T-helper 17 cell (primary cell): ENCODE measurements around the gene NAALADL2. TPM values are rescaled to one million over a fixed set of nuclear protein-coding genes. Genes with fewer than 3 reads are reported as not detected.

Experiments
- ATAC-seq: fragments of 150-1000 bp; cut with Tn5 transposase; 2 replicates; pipeline ENCODE4 v1.10.0; 2021; ENCODE audit warnings: mild to moderate bottlenecking, moderate library complexity
- DNase-seq, 3 donors: peaks; one replicate each; pipeline versions ENCODE4 v3.0.0 to v3.0.0-alpha.2; 2020 to 2021
- H3K9me3 ChIP-seq: one replicate; pipeline ENCODE4 v1.7.0; 2013; ENCODE audit warnings: low read length, mild to moderate bottlenecking; ENCODE audit not compliant: control insufficient read depth, poor library complexity, severe bottlenecking
- H3K27ac Mint-ChIP-seq: one replicate; pipeline ENCODE4 v1.8.0; 2022; ENCODE audit warnings: mild to moderate bottlenecking, moderate library complexity, mixed read lengths
- H3K27me3 Mint-ChIP-seq: one replicate; pipeline ENCODE4 v1.8.0; 2022; ENCODE audit warnings: mixed read lengths
- H3K36me3 Mint-ChIP-seq: one replicate; pipeline ENCODE4 v1.8.0; 2022; ENCODE audit warnings: low read depth, mixed read lengths
- H3K4me1 Mint-ChIP-seq: one replicate; pipeline ENCODE4 v1.8.0; 2022; ENCODE audit warnings: mild to moderate bottlenecking, mixed read lengths
- H3K4me3 Mint-ChIP-seq: one replicate; pipeline ENCODE4 v1.8.0; 2022; ENCODE audit warnings: mild to moderate bottlenecking, moderate library complexity, mixed read lengths
- total RNA-seq, 4 donors: library from RNA in 2 of 4; stranded (reverse) in 2 of 4; gene quantifications; one replicate each; pipeline ENCODE4 v1.2.3 and lab custom pipeline; 2022 to 2026

Gene NAALADL2
- total RNA-seq, 2 donors from 2014 or later, result not detected

DNA sequence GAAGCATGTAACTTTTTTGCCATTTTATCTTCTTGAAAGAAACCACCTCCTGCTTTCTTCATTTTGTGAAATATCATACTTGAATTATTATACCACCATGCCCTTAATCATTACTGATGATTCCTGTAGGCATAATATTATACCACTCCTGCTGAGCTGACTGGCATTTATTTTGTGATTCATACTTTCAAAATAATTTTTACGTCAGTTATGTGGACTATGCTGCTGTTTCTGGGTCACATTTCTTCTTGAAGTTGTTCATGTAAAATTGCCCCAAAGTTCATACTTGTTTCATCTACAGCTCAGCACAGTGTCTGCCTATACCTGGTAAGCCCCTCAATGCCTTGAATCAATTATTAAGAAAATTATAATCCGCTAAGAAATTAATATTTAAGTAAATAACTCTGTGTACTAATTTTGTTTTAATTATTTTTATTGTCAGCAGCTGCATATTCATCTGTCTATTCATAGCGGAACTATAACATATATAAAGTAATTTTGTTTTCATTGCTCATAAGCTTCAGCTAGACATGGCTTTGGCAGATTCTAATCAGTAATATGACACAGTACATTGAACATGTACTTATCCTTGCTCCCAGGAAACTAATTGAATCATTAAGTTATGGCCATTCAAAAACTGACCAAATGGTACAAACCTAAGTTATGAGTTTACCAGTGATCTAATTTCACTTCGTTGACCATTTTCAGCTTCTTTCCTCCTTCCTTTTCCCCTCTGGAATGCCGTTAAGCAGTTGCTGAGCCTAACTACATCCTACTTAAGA, 160.0 kb downstream of the NAALADL2 start:
- H3K36me3 Mint-ChIP-seq, result no peaks in the 10 kb centered on the region
- H3K9me3 ChIP-seq, result no peaks in the 10 kb centered on the region
- DNase-seq (no peak), ATAC-seq (no peak)
- H3K4me3 Mint-ChIP-seq, result no peak overlapping the region
- H3K27me3 Mint-ChIP-seq, result no peaks in the 10 kb centered on the region
- no peaks in the 10 kb centered on the region for H3K4me1 Mint-ChIP-seq
- H3K27ac Mint-ChIP-seq, result no peak overlapping the region

DNA sequence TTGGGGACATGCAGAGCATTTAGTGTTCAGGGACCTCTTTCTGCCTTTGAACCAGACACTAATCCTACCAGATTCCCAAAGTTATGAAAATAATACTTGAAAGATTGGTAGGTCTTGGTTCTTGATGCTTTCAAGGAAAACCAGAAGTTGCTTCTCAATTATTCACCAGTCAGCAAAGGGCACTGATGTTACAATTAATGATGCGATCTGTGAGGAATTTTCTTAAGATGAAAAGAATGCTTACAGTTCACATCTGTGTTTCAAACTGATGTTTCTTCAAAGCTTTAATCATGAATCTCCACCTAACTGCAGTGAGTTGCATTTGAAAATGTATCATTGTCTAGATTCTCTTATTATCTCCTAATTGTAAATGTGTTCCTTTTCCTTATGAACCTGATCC, 161.0 kb downstream of the NAALADL2 start:
- Mint-ChIP-seq H3K4me1 (no peaks in the 10 kb centered on the region), H3K36me3 (no peaks in the 10 kb centered on the region), H3K27ac (no peak overlapping the region), H3K4me3 (no peak overlapping the region), H3K27me3 (no peaks in the 10 kb centered on the region)
- no peaks in the 10 kb centered on the region for H3K9me3 ChIP-seq
- no peak for DNase-seq
- ATAC-seq, result no peak

DNA sequence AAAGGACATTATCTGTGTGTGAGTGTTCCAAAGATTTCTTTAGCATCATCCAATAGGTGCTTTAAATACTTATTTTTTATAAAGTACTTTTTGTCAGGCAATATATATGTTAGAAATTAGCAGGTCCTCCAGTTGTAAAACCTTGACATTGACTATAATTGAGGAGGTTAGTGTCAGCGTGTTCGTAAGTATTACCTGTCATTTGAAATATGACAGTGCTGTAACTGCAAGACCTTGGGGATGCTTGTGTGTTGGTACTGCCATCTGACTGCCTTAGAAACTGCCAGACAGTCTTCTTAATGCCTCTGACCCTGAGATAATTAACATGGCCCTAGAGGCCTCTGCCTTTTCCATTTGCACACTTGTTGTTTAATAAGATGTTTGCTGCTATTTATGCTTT, 170.7 kb downstream of the NAALADL2 start:
- Mint-ChIP-seq H3K36me3 (no peaks in the 10 kb centered on the region), H3K4me3 (no peak overlapping the region), H3K4me1 (no peaks in the 10 kb centered on the region), H3K27ac (no peak overlapping the region), H3K27me3 (no peaks in the 10 kb centered on the region)
- H3K9me3 ChIP-seq, result no peaks in the 10 kb centered on the region
- no peak for ATAC-seq
- DNase-seq, result no peak

DNA sequence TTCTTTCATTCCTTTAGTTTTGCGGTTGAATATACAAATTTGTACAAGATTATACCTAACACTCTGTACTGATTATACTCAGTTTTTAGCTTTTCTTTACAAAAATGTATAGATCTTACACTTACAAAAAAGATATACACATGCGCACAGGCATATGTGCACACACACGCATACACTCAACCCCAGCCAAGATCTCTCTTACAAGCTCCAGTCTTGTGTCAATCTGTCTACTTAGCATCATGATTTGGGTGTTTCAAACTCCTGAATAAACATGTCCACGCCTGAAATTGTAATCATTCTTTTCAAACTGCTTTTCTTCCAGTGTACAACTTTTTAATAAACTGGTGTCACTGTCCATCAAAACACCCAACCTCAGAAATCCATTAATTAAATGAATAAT, 180.7 kb downstream of the NAALADL2 start:
- H3K27ac Mint-ChIP-seq, result no peak overlapping the region
- ATAC-seq (no peak), DNase-seq (no peak)
- peaks cover 4% of the 10 kb centered on the region for H3K9me3 ChIP-seq
- no peaks in the 10 kb centered on the region for H3K4me1 Mint-ChIP-seq
- no peak overlapping the region for H3K4me3 Mint-ChIP-seq
- H3K36me3 Mint-ChIP-seq, result no peaks in the 10 kb centered on the region
- H3K27me3 Mint-ChIP-seq, result no peaks in the 10 kb centered on the region

DNA sequence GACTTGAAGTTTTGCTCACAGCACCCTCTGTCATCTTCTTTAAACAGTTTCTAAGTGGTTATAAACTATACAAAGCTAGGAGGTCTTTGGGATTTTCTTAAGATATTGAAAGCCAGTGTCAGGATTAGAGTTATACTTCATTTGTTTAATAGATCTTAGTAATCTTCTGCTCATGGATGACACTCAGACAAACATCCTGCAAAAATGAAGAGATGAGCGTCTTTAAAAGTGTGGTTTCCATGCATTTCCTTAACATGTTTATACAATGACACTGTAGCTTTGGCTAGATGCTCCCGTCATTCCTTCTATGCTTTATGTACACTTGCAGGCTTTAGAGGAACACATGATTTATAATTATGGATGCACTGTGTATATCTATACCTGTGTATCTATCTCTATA, 182.2 kb downstream of the NAALADL2 start:
- no peaks in the 10 kb centered on the region for H3K27me3 Mint-ChIP-seq
- peaks cover 4% of the 10 kb centered on the region for H3K9me3 ChIP-seq
- H3K36me3 Mint-ChIP-seq, result no peaks in the 10 kb centered on the region
- ATAC-seq (no peak), DNase-seq (no peak)
- H3K4me3 Mint-ChIP-seq, result no peak overlapping the region
- no peak overlapping the region for H3K27ac Mint-ChIP-seq
- H3K4me1 Mint-ChIP-seq, result no peaks in the 10 kb centered on the region

DNA sequence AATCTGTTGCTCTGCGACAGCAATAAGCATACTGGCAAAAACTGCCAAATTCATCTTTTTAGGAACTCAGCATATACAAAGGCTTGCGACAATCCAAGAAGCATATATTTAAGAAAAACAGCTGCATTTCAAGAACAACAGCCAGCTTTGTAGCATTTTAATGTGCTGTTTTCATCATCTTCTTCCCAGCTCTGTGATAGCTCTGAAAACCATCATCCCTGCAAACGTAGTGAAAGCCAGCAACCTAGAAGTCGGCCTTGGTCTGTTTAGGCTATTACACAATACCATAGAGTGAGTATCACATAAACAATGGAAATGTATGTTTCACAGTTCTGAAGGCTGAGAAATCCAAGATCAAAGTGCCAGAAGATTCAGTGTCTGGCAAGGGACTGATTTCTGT, 187.5 kb downstream of the NAALADL2 start:
- ATAC-seq (no peak), DNase-seq (no peak)
- Mint-ChIP-seq H3K27me3 (no peaks in the 10 kb centered on the region), H3K4me1 (no peaks in the 10 kb centered on the region), H3K27ac (no peak overlapping the region), H3K36me3 (no peaks in the 10 kb centered on the region), H3K4me3 (no peak overlapping the region)
- H3K9me3 ChIP-seq, result peaks cover 4% of the 10 kb centered on the region

DNA sequence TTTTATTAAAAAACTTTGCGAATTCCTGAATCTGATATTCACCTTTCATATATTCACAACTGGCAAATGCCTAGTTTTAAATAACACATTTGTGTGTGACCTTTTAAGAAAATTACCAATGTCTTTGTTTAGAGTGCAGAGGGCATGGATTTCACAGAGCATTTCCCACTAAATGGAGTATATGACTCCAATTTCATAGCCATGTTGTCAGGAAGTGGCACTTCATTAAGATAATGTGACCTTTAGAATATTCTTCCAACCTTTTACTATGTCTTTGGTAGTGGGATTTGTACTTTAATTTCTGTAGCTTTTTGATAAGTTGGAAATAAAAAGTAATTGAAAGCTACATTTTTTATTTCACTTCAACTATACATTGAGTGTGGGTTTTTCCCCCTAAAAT, 188.7 kb downstream of the NAALADL2 start:
- Mint-ChIP-seq H3K27ac (no peak overlapping the region), H3K36me3 (no peaks in the 10 kb centered on the region), H3K4me1 (no peaks in the 10 kb centered on the region), H3K4me3 (no peak overlapping the region), H3K27me3 (no peaks in the 10 kb centered on the region)
- ATAC-seq (no peak), DNase-seq (no peak)
- peaks cover 4% of the 10 kb centered on the region for H3K9me3 ChIP-seq

DNA sequence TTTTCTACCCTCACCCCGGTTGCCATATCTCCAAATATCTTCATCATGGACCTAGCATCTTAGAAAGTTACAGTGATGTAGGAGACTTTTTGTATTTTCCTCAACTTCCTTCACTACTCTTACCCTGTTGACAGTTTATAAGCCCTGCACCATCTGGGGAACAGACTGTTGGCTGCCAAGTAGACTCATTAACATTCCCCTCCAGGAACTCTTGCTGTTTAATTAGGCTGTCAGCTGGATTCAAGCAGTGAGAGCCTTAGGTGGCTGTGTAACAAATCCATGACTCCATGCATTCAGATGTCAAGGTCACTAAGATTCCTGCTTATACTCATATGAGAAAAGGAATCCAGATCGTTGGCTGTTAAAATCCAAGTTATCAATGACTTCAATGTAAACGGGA, 198.3 kb downstream of the NAALADL2 start:
- no peaks in the 10 kb centered on the region for H3K9me3 ChIP-seq
- Mint-ChIP-seq H3K4me3 (no peak overlapping the region), H3K27me3 (no peaks in the 10 kb centered on the region), H3K27ac (no peak overlapping the region), H3K36me3 (no peaks in the 10 kb centered on the region), H3K4me1 (no peaks in the 10 kb centered on the region)
- DNase-seq (no peak), ATAC-seq (no peak)

DNA sequence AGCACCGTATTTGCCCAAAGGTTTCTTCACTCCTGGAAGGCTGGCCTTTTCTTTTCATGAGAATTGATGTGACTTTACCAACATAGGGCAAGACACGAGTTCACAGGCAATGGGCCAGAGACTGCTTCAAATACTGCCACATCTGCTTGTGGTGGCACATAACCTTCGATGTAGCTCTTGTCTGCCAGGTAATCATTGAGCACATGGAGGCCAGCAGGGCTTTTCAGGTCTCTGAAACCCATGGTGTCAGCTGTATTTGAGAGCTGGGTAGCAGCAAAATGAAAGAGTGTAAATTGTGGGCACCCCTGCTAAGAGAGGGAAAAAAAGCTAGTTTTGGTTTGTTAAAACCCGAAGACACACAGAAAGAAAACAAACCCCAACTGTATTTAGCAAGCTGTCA, 200.7 kb downstream of the NAALADL2 start:
- no peak overlapping the region for H3K4me3 Mint-ChIP-seq
- H3K27me3 Mint-ChIP-seq, result no peaks in the 10 kb centered on the region

DNA sequence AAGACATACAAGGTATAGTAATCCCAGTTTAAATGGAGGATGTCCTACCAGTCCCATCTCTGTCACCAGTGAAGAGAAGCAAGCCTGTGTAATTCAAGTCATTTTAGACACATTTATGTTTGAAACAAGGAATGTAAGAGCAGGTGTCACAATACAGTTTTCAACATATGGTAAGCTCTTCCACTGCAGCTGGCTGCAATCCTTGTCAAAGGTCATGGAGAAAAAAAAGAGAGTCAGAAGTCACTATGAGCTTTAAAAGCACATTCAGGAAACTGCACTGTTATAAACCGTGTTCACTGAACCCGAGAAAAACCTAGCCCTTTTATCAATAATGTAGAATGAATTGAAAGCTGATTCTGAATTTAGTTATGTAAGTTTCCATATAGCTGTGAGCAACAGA, 206.4 kb downstream of the NAALADL2 start:
- H3K27me3 Mint-ChIP-seq, result no peaks in the 10 kb centered on the region
- H3K27ac Mint-ChIP-seq, result no peak overlapping the region
- H3K36me3 Mint-ChIP-seq, result no peaks in the 10 kb centered on the region
- no peaks in the 10 kb centered on the region for H3K9me3 ChIP-seq
- ATAC-seq, result no peak
- no peak for DNase-seq
- H3K4me3 Mint-ChIP-seq, result no peak overlapping the region
- no peaks in the 10 kb centered on the region for H3K4me1 Mint-ChIP-seq

More for the DNA sequence above, 200.7 kb downstream of the NAALADL2 start:
- DNase-seq (no peak), ATAC-seq (no peak)
- Mint-ChIP-seq H3K27ac (no peak overlapping the region), H3K4me1 (no peaks in the 10 kb centered on the region), H3K36me3 (no peaks in the 10 kb centered on the region)
- H3K9me3 ChIP-seq, result no peaks in the 10 kb centered on the region

DNA sequence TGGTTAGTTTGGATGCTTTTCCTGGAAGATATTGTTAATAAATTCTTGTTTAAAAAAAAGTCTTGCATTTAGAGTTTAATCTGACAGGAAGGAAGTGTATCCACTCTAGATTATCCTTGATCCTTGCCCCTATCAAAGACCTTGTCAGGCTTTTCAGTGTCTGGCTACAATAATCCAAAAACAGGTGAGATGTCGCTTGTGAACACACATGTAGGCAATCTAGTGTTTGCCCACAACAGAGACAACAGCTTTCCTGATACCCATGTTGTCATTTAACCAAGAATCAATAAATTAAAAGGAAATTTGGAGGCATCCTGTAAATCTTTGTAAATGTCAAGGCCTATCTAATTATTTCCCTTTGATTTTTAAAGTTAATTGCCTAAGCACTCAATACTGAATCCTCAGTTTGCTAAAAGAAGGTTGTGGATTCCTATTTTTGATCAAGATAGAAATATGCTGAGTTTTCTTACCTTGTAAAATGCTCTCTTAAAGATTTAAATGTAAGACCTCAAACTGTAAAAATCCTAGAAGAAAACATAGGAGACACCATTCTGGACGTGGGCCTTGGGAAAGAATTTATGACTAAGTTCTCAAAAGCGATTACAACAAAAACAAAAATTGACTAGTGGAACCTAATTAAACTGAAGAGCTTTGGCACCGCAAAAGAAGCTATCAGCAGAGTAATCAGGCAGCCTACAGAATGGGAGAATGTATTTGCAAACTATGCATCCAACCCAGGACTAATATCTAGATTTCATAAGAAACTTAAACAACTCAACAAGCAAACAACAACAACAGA, 207.7 kb downstream of the NAALADL2 start:
- no peaks in the 10 kb centered on the region for H3K4me1 Mint-ChIP-seq
- no peak overlapping the region for H3K4me3 Mint-ChIP-seq
- ATAC-seq (no peak), DNase-seq (no peak)
- H3K9me3 ChIP-seq, result no peaks in the 10 kb centered on the region
- no peak overlapping the region for H3K27ac Mint-ChIP-seq
- H3K36me3 Mint-ChIP-seq, result no peaks in the 10 kb centered on the region
- H3K27me3 Mint-ChIP-seq, result no peaks in the 10 kb centered on the region

DNA sequence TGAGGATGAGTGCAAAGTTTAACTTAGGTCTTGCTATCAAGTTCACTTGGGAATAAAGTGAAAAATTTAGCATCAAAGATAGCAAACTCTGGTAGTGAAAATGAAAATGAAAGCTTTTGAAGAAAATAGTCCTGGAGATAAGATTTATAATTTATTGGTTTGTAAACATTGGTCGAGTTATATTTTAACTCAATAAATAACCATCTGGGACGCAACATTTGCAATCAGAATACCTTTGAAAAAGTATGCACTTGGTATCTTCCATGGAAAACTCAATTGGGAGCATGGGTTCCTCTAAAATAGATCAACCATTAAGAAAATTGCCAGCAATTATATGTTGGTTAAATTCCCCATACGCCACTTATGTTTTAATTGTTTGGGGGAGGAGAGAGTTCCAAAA, 209.5 kb downstream of the NAALADL2 start:
- DNase-seq (no peak), ATAC-seq (no peak)
- H3K4me3 Mint-ChIP-seq, result no peak overlapping the region
- no peak overlapping the region for H3K27ac Mint-ChIP-seq
- no peaks in the 10 kb centered on the region for H3K27me3 Mint-ChIP-seq
- no peaks in the 10 kb centered on the region for H3K4me1 Mint-ChIP-seq
- no peaks in the 10 kb centered on the region for H3K9me3 ChIP-seq
- no peaks in the 10 kb centered on the region for H3K36me3 Mint-ChIP-seq

DNA sequence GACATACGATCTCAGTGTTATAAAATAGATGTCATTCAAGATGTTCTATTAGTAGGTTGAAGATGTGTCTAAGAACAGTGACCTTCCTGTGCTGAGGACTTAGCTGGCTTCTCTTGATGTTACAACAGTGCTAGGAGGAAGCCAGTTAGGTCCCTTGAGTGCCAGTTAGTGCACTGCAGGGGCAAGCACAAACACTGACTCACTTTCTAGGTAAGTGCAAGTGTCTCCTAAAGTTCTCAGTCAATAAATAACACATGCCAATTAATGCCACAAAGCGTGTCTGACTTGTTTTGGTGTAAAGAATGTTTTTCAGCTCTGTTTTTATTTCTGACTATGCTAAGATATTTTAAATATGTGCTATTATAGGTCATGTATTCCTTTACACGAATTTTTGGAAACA, 211.8 kb downstream of the NAALADL2 start:
- Mint-ChIP-seq H3K4me3 (no peak overlapping the region), H3K27me3 (no peaks in the 10 kb centered on the region), H3K4me1 (no peaks in the 10 kb centered on the region), H3K27ac (no peak overlapping the region), H3K36me3 (no peaks in the 10 kb centered on the region)
- DNase-seq (no peak), ATAC-seq (no peak)
- H3K9me3 ChIP-seq, result no peaks in the 10 kb centered on the region
